Activated T-helper 1 cell treated with anti-CD3 and anti-CD28 coated beads, Interleukin-12 subunit alpha, Interleukin-12 subunit beta, Interleukin-2, Interleukin-4 antibody, amounts not matched to agents 30 ng/mL and 10 ng/mL and 1 ng/mL, durations not matched to agents 14 hours and 24 hours and 36 hours (primary cell): ENCODE results near the gene BICRAL. TPM values are rescaled to one million over a fixed set of nuclear protein-coding genes. Genes with fewer than 3 reads are reported as not detected.
"Not testable (repeated sequence)": the region's sequence is repeated elsewhere in the genome, so short reads cannot be mapped to it uniquely, and the experiment has no call there.

ENCODE experiments used
- DNase-seq: peaks from one replicate; pipeline ENCODE4 v3.0.0; 2021; ENCODE audit warnings: low spot score
- H3K27ac Mint-ChIP-seq: one replicate; pipeline ENCODE4 v1.8.0; 2021; ENCODE audit warnings: mild to moderate bottlenecking, mixed read lengths
- H3K27me3 Mint-ChIP-seq: one replicate; pipeline ENCODE4 v1.8.0; 2022; ENCODE audit warnings: mild to moderate bottlenecking, moderate library complexity, mixed read lengths; ENCODE audit not compliant: insufficient read depth
- H3K36me3 Mint-ChIP-seq: one replicate; pipeline ENCODE4 v1.8.0; 2021; ENCODE audit warnings: low read depth, mixed read lengths
- H3K4me1 Mint-ChIP-seq: one replicate; pipeline ENCODE4 v1.8.0; 2021; ENCODE audit warnings: low read depth, mixed read lengths
- H3K4me3 Mint-ChIP-seq: one replicate; pipeline ENCODE4 v1.8.0; 2021; ENCODE audit warnings: mild to moderate bottlenecking, moderate library complexity, mixed read lengths
- H3K9me3 Mint-ChIP-seq: one replicate; pipeline ENCODE4 v1.8.0; 2021; ENCODE audit warnings: mixed read lengths
- intact Hi-C: fragments of 100-400 bp; cut with micrococcal nuclease; formaldehyde crosslinking; loops from one replicate; pipeline ENCODE4 v1.15.1; 2024
- total RNA-seq: library from RNA; stranded (reverse); gene quantifications from 2 replicates; pipeline ENCODE4 v1.2.3, GENCODE V29; 2022

BICRAL gene
- total RNA-seq, 1 donor from 2014 or later = 14.2 TPM

DNA sequence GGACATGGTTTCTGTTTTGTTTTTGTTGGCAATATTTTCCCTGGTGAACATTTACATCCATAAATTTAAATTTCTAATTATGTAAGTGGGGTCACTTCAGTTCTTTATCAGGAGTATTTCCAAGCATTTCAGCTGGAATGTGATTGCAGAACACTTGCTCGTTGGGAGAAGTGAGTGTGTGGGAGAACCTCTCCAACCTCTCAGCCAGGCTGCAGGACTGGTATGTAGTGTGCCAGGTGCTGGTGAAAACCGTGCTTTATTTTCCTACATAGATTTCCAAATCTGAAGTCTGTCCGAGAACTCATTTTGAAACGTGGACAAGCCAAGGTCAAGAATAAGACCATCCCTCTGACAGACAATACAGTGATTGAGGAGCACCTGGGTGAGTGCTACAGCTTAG is 103.8 kb downstream of the BICRAL start:
- DNase-seq = no peak
- peaks cover 22% of the 10 kb centered on the region for H3K4me1 Mint-ChIP-seq
- H3K27me3 Mint-ChIP-seq = no peaks in the 10 kb centered on the region
- no peak overlapping the region for H3K4me3 Mint-ChIP-seq
- peaks cover 41% of the 10 kb centered on the region for H3K36me3 Mint-ChIP-seq
- intact Hi-C loops = no loop called here
- no peak overlapping the region for H3K27ac Mint-ChIP-seq
- no peaks in the 10 kb centered on the region for H3K9me3 Mint-ChIP-seq

DNA sequence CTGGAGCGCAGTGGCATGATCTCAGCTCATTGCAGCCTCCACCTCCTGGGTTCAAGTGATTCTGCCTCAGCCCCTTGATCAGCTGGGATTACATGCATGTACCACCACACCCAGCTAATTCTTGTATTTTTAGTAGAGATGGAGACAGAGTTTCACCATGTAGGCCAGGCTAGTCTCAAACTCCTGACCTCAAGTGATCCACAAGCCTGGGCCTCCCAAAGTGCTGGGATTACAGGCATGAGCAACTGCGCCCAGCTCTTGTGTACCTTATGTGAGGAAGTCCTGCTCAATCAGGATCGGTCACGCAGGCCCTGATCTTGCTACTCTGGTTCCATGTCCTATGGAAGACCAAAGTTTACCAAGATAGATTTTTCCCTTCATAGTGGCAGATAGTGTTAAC is 106.3 kb downstream of the BICRAL start:
- H3K27ac Mint-ChIP-seq, DNase-seq, H3K27me3 Mint-ChIP-seq, H3K9me3 Mint-ChIP-seq, intact Hi-C loops, H3K4me3 Mint-ChIP-seq: not testable (repeated sequence)
- Mint-ChIP-seq H3K4me1 (peaks cover 25% of the 10 kb centered on the region), H3K36me3 (peaks cover 38% of the 10 kb centered on the region)

- no peak for DNase-seq
- Mint-ChIP-seq H3K27me3 (no peaks in the 10 kb centered on the region), H3K4me1 (peaks cover 12% of the 10 kb centered on the region), H3K27ac (peak overlapping the region; percentile 89), H3K4me3 (peak overlapping the region; percentile 84), H3K9me3 (no peaks in the 10 kb centered on the region), H3K36me3 (peaks cover 23% of the 10 kb centered on the region)
- intact Hi-C loops = loop anchor here (1.0 to 5.0 kb wide), 6 partner anchors 9 to 323 kb away; partner anchors contain the start of genes CNPY3, RPL7L1, SRF and TBCC
Measured at GRCh38 chr6:42889815-42890214, 108.0 kb downstream of the BICRAL start.

DNA sequence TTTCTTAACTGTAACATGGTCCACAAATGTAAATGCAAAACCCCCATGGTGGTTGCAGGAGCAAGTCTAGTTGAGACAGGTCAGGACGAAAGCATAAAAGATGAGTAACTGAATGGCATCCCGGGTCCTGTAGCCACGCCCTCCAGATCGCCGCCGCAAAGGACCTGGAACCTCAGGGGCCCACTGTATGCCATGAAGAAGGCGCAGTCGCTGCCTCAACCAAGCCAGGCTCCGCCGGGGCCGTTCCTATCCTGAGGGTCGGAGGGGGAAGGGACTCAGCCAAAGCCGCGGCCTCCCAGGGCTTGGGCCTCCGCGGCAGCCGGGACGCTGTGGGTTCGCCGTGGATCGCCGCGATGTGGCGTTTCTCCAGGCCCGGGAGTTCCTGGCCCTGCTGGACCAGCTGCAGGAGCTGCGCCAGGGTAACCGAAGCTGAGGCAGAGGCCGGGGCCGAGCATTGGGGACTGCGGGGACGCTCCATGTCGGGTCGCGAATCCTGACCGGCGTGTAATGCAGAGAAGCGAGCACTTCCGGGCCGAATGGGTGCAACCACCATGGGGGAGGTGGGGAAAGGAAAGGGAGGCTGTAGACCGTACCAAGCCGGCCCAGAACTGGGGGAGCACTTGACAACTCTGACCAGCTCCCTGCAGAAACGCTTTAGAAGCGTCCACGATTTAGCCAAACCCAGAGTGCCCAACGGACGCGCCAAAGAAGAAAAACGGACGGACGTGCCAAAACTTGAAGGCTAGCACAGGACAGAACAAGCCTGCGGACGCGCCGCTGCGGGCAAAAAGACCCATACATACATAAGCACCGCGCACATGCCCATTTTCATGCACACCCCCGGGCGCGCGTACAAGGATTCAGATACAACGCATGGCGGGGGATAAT is 108.7 kb downstream of the BICRAL start:
- peaks cover 22% of the 10 kb centered on the region for H3K36me3 Mint-ChIP-seq
- H3K4me3 Mint-ChIP-seq = peak overlapping the region; percentile 84
- H3K27ac Mint-ChIP-seq = peak overlapping the region; percentile 89
- H3K9me3 Mint-ChIP-seq = no peaks in the 10 kb centered on the region
- no peaks in the 10 kb centered on the region for H3K27me3 Mint-ChIP-seq
- intact Hi-C loops = loop anchor here (1.0 to 5.0 kb wide), 6 partner anchors 9 to 323 kb away; partner anchors contain the start of genes CNPY3, RPL7L1, SRF and TBCC
- H3K4me1 Mint-ChIP-seq = peaks cover 12% of the 10 kb centered on the region
- peak; percentile 86 for DNase-seq

DNA sequence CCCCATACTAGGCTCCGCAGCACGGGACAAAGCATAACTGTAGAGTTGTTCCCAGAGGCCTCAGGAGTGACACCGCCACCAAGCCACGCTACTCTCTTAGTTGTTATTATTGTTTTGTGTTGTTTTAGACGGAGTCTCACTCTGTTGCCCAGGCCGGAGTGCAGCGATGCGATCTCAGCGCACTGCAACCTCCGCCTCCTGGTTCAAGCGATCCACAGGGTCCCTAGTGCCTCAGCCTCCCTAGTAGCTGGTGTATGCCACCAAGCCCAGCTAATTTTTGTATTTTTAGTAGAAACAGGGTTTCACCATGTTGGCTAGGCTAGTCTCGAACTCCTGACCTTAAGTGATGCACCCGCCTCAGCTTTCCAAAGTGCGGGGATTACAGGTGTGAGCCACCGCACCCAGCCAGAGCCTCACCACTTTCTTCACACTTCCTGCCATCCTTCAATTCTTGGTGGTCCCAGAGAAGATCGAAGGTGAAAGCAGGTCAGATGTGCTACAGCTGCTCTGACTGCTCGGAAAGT is 109.4 kb downstream of the BICRAL start:
- no peaks in the 10 kb centered on the region for H3K27me3 Mint-ChIP-seq
- peaks cover 15% of the 10 kb centered on the region for H3K36me3 Mint-ChIP-seq
- peak overlapping the region; percentile 84 for H3K4me3 Mint-ChIP-seq
- intact Hi-C loops = loop anchor here (5.0 kb wide), 1 partner anchor 324 kb away; no protein-coding TSS in a partner anchor
- H3K27ac Mint-ChIP-seq = peak overlapping the region; percentile 89
- H3K9me3 Mint-ChIP-seq = no peaks in the 10 kb centered on the region
- DNase-seq = no peak
- peaks cover 12% of the 10 kb centered on the region for H3K4me1 Mint-ChIP-seq

DNA sequence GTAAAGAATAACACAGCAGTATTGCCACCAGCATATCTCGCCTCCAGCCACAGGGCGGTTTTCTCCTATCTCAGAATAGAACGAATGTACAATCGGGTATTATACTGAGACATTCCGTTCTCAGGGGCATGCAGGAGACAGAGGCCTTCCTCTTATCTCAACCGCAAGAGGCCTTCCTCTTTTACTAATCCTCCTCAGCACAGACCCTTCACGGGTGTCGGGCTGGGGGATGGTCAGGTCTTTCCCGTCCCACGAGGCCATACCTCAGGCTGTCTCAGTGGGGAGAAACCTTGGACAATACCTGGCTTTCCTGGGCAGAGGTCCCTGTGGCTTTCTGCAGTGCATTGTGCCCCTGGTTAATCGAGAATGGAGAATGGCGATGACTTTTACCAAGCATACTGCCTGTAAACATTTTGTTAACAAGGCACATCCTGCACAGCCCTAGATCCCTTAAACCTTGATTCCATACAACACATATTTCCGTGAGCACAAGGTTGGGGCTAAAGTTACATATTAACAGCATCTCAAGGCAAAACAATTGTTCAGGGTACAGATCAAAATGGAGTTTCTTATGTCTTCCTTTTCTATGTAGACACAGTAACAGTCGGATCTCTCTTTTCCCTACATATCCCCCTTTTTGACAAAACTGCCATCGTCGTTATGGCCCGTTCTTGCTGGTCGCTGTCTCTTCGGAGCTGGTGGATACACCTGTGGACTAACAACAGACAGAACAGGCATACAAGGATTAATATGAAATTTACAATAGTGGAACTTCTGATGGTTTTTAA is 112.4 kb downstream of the BICRAL start:
- H3K4me3 Mint-ChIP-seq, H3K9me3 Mint-ChIP-seq, DNase-seq, H3K27ac Mint-ChIP-seq, H3K36me3 Mint-ChIP-seq, H3K27me3 Mint-ChIP-seq: not testable (repeated sequence)
- intact Hi-C loops = loop anchor here (5.0 kb wide), 1 partner anchor 327 kb away; no protein-coding TSS in a partner anchor
- H3K4me1 Mint-ChIP-seq = peaks cover 19% of the 10 kb centered on the region

GRCh38 chr6:42896178-42896719 is 114.4 kb downstream of the BICRAL start:
- H3K4me3 Mint-ChIP-seq = no peak overlapping the region
- H3K9me3 Mint-ChIP-seq = no peaks in the 10 kb centered on the region
- H3K36me3 Mint-ChIP-seq = no peaks in the 10 kb centered on the region
- no peak overlapping the region for H3K27ac Mint-ChIP-seq
- peaks cover 9% of the 10 kb centered on the region for H3K4me1 Mint-ChIP-seq
- no peaks in the 10 kb centered on the region for H3K27me3 Mint-ChIP-seq
- intact Hi-C loops = no loop called here
- no peak for DNase-seq

DNA sequence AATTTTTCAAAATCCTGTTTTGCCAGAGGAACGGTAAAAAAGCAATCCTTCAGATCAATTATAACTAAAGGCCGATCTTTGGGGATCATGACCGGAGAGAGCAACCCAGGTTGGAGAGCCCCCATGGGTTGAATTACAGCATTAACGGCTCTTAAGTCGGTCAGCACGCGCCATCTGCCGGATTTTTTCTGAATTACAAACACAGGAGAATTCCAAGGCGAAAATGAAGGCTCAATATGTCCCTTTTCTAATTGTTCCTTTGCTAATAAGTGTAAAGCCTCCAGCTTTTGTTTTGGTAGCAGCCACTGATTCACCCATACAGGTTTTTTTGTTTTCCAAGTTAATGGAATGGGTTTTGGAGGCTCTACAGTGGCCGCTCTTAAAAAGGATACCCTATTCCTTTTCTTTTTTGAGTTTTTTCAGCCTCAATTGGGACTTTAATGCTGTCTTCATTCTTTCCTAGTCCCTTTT is 117.1 kb downstream of the BICRAL start:
- no peak overlapping the region for H3K4me3 Mint-ChIP-seq
- intact Hi-C loops = loop anchor here (1.0 kb wide), 4 partner anchors 9 to 238 kb away; partner anchors contain the start of gene RPL7L1
- no peak overlapping the region for H3K27ac Mint-ChIP-seq
- peak; percentile 62 for DNase-seq
- H3K27me3 Mint-ChIP-seq = no peaks in the 10 kb centered on the region
- no peaks in the 10 kb centered on the region for H3K36me3 Mint-ChIP-seq
- peaks cover 19% of the 10 kb centered on the region for H3K4me1 Mint-ChIP-seq
- H3K9me3 Mint-ChIP-seq = no peaks in the 10 kb centered on the region

DNA sequence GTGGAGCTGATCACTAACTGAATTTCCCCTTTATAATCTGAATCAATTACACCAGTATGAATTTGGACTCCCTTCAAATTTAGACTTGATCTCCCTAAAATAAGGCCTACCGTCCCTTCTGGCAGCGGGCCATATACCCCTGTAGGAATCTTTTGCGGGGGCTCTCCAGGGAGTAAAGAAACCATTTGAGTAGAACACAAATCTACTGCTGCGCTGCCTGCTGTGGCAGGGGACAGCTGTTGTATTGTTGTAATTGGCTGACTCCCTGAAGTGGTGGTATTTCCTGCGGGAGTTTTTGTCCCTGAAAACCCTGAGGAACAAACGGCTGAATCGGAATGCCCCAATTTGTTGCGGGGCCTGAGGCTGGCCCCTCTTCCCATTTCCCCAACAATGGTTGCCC is 118.0 kb downstream of the BICRAL start:
- no peaks in the 10 kb centered on the region for H3K9me3 Mint-ChIP-seq
- no peak overlapping the region for H3K27ac Mint-ChIP-seq
- H3K36me3 Mint-ChIP-seq = no peaks in the 10 kb centered on the region
- H3K4me3 Mint-ChIP-seq = no peak overlapping the region
- intact Hi-C loops = loop anchor here (1.0 to 5.0 kb wide), 7 partner anchors 10 to 239 kb away; partner anchors contain the start of genes GNMT, PPP2R5D, RPL7L1 and RRP36
- no peaks in the 10 kb centered on the region for H3K27me3 Mint-ChIP-seq
- H3K4me1 Mint-ChIP-seq = peaks cover 19% of the 10 kb centered on the region
- DNase-seq = no peak

- no peaks in the 10 kb centered on the region for H3K36me3 Mint-ChIP-seq
- H3K27ac Mint-ChIP-seq = no peak overlapping the region
- H3K4me3 Mint-ChIP-seq = no peak overlapping the region
- no peaks in the 10 kb centered on the region for H3K27me3 Mint-ChIP-seq
- no peaks in the 10 kb centered on the region for H3K9me3 Mint-ChIP-seq
- peak; percentile 72 for DNase-seq
- H3K4me1 Mint-ChIP-seq = peaks cover 19% of the 10 kb centered on the region
- intact Hi-C loops = loop anchor here (1.0 to 5.0 kb wide), 7 partner anchors 28 to 242 kb away; partner anchors contain the start of genes CNPY3, GNMT, PEX6 and PPP2R5D
Measured at GRCh38 chr6:42901538-42901957, 119.7 kb downstream of the BICRAL start.

- H3K27me3 Mint-ChIP-seq, H3K27ac Mint-ChIP-seq, H3K36me3 Mint-ChIP-seq, H3K4me3 Mint-ChIP-seq, DNase-seq, H3K9me3 Mint-ChIP-seq: not testable (repeated sequence)
- intact Hi-C loops = loop anchor here (5.0 kb wide), 1 partner anchor 60 kb away; the partner anchor contains the start of gene GNMT
- peaks cover 19% of the 10 kb centered on the region for H3K4me1 Mint-ChIP-seq
Measured at GRCh38 chr6:42902429-42903263, 120.8 kb downstream of the BICRAL start.
